Testis (tissue), 2 donors: ENCODE data around the gene HINT1.

Experiments used
- CTCF ChIP-seq, 3 experiments: fragments of 450-650 bp in 2 of 3; fragments of 200-600 bp in 1 of 3; sonication (generic) in 1 of 3; IDR thresholded peaks; one replicate each; pipeline ENCODE4 v1.5.1; 2016 to 2019; ENCODE audit warnings: antibody characterized with exemption in 3 of 3, mild to moderate bottlenecking in 2 of 3, moderate library complexity in 1 of 3
- POLR2A ChIP-seq: fragments of 450-650 bp; IDR thresholded peaks from one replicate; pipeline ENCODE4 v1.6.1; 2017; ENCODE audit warnings: antibody characterized with exemption, mild to moderate bottlenecking, moderate library complexity

GRCh38 chr5:131185523-131186104, 20.6 kb upstream of the HINT1 start:
- no peak for TF ChIP-seq CTCF (IDR thresholded peaks at IDR 0.05)
- TF ChIP-seq POLR2A = no peak
